Adipocyte (in vitro differentiated cells): Measurements from ENCODE around the gene IMMP2L.

Experiments used
- DNase-seq: peaks from one replicate; pipeline ENCODE4 v3.0.0-alpha.2; 2015; ENCODE audit warnings: low read depth
- H3K27me3 ChIP-seq: replicated peaks from 2 replicates; pipeline ENCODE4 v1.7.0; 2013; ENCODE audit warnings: mild to moderate bottlenecking, low read length, moderate library complexity; ENCODE audit not compliant: control insufficient read depth, insufficient read depth
- H3K36me3 ChIP-seq: 2 replicates; pipeline ENCODE4 v1.7.0; 2013; ENCODE audit warnings: low read length, mild to moderate bottlenecking, moderate library complexity; ENCODE audit not compliant: control insufficient read depth, insufficient read depth, severe bottlenecking
- H3K4me1 ChIP-seq: 2 replicates; pipeline ENCODE4 v1.7.0; 2013; ENCODE audit warnings: mild to moderate bottlenecking, low read length, moderate library complexity; ENCODE audit not compliant: control insufficient read depth, insufficient read depth
- H3K4me3 ChIP-seq: 2 replicates; pipeline ENCODE4 v1.7.0; 2013; ENCODE audit warnings: mild to moderate bottlenecking, low read length, moderate library complexity
- H3K9ac ChIP-seq: 2 replicates; pipeline ENCODE4 v1.7.0; 2013; ENCODE audit warnings: mild to moderate bottlenecking, low read length, moderate library complexity
- H3K9me3 ChIP-seq: 2 replicates; pipeline ENCODE4 v1.7.0; 2013; ENCODE audit warnings: mild to moderate bottlenecking, low read length, moderate library complexity; ENCODE audit not compliant: control insufficient read depth

IMMP2L gene

DNA sequence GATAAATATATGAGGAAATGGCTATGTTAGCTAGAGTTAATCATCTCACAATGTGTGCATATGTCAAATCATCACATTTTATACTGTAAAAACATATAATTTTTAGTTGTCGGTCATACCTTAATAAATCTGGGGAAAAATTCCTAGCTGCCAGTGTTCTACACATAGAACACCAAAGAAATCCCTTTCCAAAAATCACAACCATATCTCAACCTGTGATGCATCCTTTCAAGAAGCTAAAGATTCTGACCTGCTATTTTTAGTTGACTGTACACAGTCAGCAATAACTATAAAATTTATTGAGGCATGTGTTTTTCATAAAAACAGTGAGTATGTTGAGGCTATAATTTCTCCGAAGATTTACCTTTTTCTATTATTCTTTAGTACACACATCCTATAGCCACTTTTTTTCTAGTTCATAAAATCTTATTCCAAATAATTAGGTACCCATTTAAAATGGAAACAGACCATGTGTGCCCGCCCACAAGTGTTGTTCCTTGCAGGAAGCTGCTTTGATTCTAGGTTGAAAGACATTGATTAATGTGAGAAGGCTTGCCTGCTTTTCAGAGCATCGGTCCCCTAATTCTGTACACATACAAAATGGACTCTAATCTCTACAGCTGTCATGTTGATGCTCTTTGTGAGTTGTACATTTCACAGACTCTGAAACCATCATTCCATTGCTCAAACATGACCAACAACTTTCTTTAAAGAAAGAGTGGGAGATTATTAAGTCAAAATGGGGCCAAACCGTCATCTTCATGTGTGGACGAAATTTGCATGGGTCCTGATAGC is 588.9 kb downstream of the IMMP2L start:
- Histone ChIP-seq H3K9me3 (no peaks in the 10 kb centered on the region), H3K27me3 (no peaks in the 10 kb centered on the region), H3K4me1 (peaks cover 4% of the 10 kb centered on the region), H3K9ac (no peak overlapping the region), H3K36me3 (no peaks in the 10 kb centered on the region), H3K4me3 (no peak overlapping the region)
- DNase-seq = no peak

DNA sequence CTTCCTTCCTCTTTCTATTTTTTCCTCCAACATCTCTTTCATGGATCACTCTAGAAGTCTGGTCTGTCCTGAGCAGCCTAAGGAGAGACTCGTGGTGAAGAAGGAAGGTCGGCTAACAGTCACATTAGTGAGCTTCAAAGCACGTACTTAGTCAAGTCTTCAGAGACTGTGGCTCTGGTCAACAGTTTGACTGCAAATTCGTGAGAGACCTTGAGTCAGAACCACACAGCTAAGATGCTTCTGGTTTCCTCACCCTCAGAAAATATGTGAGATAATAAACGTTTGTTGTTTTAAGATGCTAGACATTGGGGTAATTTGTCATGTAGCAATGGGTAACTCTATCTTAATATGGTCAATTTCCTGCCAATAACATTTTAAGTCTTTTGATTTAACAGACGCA is 597.5 kb downstream of the IMMP2L start:
- Histone ChIP-seq H3K36me3 (no peaks in the 10 kb centered on the region), H3K4me1 (peaks cover 27% of the 10 kb centered on the region), H3K4me3 (no peak overlapping the region), H3K27me3 (no peaks in the 10 kb centered on the region), H3K9ac (no peak overlapping the region), H3K9me3 (no peaks in the 10 kb centered on the region)
- peak; percentile 52 for DNase-seq

DNA sequence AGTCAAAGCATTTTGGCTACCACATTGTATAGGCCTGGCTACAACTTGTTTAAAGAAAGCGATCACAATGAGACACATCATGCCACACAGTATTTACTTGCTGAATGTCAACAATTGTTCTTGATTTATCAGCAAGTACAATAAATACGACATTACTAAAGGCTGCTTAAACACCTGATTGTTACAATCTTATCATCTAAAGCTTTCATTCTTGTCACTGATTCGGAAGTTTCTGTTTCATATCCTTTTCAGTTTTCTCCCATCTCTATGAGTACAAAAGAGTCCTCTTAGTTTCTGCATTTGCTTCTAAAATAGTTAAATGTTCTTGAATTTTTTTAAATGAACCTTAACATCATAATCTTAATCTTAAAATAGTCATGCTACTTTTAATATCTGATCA is 599.5 kb downstream of the IMMP2L start:
- no peak for DNase-seq
- H3K4me3 ChIP-seq = no peak overlapping the region
- no peak overlapping the region for H3K9ac ChIP-seq
- no peaks in the 10 kb centered on the region for H3K9me3 ChIP-seq
- H3K4me1 ChIP-seq = peaks cover 36% of the 10 kb centered on the region
- H3K27me3 ChIP-seq = no peaks in the 10 kb centered on the region
- H3K36me3 ChIP-seq = no peaks in the 10 kb centered on the region

DNA sequence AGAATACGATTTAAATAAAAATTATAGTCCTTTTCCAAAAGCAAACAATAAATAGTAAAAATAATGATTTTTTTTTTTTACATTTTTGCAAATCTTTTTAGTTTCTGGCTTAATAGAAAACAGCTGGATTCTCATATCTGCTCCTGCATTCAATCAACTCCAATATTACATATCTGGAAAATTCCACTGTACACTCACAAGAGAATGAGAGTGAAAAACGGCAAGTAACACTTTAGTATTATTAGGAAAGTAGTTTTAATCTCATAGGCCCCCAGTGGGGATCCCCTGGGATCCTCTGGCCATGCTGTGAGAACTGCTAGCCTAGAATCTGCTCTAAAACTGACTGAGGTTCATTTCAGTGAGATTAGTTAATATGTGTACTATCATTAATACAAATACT is 599.9 kb downstream of the IMMP2L start:
- DNase-seq = peak; percentile 58
- Histone ChIP-seq H3K36me3 (no peaks in the 10 kb centered on the region), H3K4me1 (peaks cover 36% of the 10 kb centered on the region), H3K9me3 (no peaks in the 10 kb centered on the region), H3K4me3 (no peak overlapping the region), H3K27me3 (no peaks in the 10 kb centered on the region), H3K9ac (no peak overlapping the region)

DNA sequence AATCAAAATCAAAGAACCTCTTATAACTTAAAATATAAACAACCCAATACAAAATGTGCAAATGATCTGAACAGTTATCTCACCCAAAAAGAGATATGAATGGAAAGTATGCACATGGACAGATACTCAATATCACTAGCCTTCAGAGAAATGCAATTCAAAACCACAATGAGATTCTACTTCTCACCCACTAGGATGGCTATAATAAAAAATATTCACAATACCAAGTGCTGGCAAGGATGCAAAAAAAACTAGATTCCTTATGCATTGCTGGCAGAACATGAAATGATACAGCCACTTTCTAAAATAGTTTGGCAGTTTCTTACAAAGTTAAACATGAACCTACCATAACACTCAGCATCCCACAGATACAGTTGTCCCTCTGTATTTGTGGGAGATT is 601.5 kb downstream of the IMMP2L start:
- DNase-seq = peak; percentile 55
- no peak overlapping the region for H3K9ac ChIP-seq
- peaks cover 36% of the 10 kb centered on the region for H3K4me1 ChIP-seq
- no peaks in the 10 kb centered on the region for H3K36me3 ChIP-seq
- no peak overlapping the region for H3K4me3 ChIP-seq
- H3K27me3 ChIP-seq = no peaks in the 10 kb centered on the region
- H3K9me3 ChIP-seq = no peaks in the 10 kb centered on the region

GRCh38 chr7:110948280-110948679 is 614.0 kb downstream of the IMMP2L start:
- Histone ChIP-seq H3K36me3 (no peaks in the 10 kb centered on the region), H3K4me1 (peaks cover 8% of the 10 kb centered on the region), H3K4me3 (no peak overlapping the region), H3K9me3 (no peaks in the 10 kb centered on the region), H3K27me3 (no peaks in the 10 kb centered on the region), H3K9ac (no peak overlapping the region)
- no peak for DNase-seq

GRCh38 chr7:110947408-110947807 is 614.9 kb downstream of the IMMP2L start:
- no peaks in the 10 kb centered on the region for H3K9me3 ChIP-seq
- no peaks in the 10 kb centered on the region for H3K27me3 ChIP-seq
- DNase-seq = peak; percentile 41
- no peak overlapping the region for H3K4me3 ChIP-seq
- H3K9ac ChIP-seq = no peak overlapping the region
- H3K36me3 ChIP-seq = no peaks in the 10 kb centered on the region
- H3K4me1 ChIP-seq = peaks cover 12% of the 10 kb centered on the region

DNA sequence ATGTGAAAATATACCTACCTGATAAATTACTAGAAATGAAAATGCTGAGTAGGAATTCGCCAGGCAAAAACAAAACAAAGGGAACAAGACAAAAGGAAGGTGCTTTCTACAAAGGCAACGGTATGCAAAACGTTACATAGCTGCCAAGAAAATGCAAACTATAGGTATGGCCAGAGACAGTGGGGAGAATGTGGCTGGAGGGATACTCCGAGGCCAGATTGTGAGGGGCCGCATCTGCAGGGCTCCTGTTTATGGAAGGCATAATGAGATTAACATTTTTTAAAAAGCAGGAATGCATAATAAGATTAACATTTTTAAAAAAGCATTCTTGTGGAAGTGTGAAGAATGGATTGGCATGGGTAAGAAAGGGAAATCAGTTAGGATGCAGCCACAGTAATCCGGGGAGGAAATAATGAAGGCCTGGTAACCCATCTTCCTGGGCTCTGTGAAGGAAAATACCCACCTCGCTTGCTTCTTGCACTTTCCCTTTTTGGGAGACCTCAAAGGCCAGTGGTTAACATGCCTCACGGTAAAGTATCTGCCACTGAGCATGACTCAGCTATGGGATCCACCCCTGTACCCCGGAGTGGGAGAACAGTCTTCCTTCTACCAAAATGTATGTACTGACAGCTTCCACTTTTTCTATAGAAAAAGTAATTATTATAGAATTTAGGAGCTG is 617.2 kb downstream of the IMMP2L start:
- no peak for DNase-seq
- H3K4me3 ChIP-seq = no peak overlapping the region
- no peaks in the 10 kb centered on the region for H3K36me3 ChIP-seq
- no peaks in the 10 kb centered on the region for H3K27me3 ChIP-seq
- H3K4me1 ChIP-seq = peaks cover 12% of the 10 kb centered on the region
- H3K9ac ChIP-seq = no peak overlapping the region
- H3K9me3 ChIP-seq = no peaks in the 10 kb centered on the region

DNA sequence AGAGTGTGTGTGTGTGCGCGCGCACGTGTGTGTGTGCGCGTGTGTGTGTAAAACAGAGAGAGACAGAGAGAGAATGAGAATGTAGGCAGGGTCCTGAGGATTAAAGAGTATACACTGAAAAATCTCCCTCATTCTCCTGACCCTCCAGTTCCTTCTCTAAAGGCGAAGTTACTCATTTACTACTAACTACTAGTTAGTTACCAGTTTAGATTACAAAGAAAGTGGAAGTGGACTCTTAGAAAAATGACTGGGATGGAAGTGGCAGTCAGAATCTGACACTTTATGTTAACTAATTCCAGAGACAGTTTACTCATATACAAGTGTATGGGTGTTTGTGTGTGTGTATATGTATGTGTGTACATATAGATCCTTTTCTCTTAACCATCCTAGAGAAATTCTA is 617.8 kb downstream of the IMMP2L start:
- Histone ChIP-seq H3K36me3 (no peaks in the 10 kb centered on the region), H3K4me3 (peak overlapping the region; percentile 21), H3K9ac (no peak overlapping the region), H3K9me3 (no peaks in the 10 kb centered on the region), H3K4me1 (peaks cover 12% of the 10 kb centered on the region), H3K27me3 (no peaks in the 10 kb centered on the region)
- no peak for DNase-seq

- no peaks in the 10 kb centered on the region for H3K27me3 ChIP-seq
- peak; percentile 86 for DNase-seq
- peak overlapping the region; percentile 21 for H3K4me3 ChIP-seq
- H3K36me3 ChIP-seq = no peaks in the 10 kb centered on the region
- H3K9me3 ChIP-seq = no peaks in the 10 kb centered on the region
- H3K4me1 ChIP-seq = peaks cover 12% of the 10 kb centered on the region
- H3K9ac ChIP-seq = no peak overlapping the region
Measured at GRCh38 chr7:110943701-110944345, 618.5 kb downstream of the IMMP2L start.

GRCh38 chr7:110941385-110941784 is 620.9 kb downstream of the IMMP2L start:
- H3K9ac ChIP-seq = no peak overlapping the region
- H3K9me3 ChIP-seq = no peaks in the 10 kb centered on the region
- DNase-seq = no peak
- H3K4me1 ChIP-seq = peaks cover 19% of the 10 kb centered on the region
- no peaks in the 10 kb centered on the region for H3K36me3 ChIP-seq
- no peak overlapping the region for H3K4me3 ChIP-seq
- no peaks in the 10 kb centered on the region for H3K27me3 ChIP-seq
